ENCODE results near the gene TXNDC5.

DNA sequence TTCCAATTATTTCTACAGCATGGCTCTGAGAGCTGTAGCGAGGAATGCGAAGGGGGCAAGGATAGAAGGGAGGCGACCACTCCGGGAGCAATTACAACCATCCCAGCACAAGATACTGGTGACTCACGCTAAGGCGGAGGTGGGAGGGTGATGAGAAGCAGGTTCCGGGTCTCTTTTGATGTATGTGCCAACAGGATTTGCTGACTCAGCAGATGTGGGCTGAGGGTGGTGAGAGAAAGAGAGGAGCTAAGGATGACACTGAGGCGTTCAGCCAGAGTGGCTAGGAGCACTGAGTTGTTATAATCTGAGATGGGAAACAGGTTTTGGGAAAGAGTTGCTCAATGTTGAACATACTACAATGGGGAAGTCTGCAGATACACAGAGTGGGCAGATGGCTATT lies 9.3 kb upstream of the TXNDC5 start:
- TF ChIP-seq CTCF (IDR thresholded peaks at IDR 0.05) (no peak), POLR2A (IDR thresholded peaks at IDR 0.05) (no peak)

Measured in adrenal gland (tissue), 5 donors.